Kidney (tissue), 14 donors: Measurements from ENCODE around the gene PKD2L1. TPM values are rescaled to one million over a fixed set of nuclear protein-coding genes. Genes with fewer than 3 reads are reported as not detected.

Source experiments
- DNase-seq, 5 donors: peaks; one replicate each; pipeline ENCODE4 v3.0.0-alpha.2; 2013 to 2020
- FAIRE-seq: peaks from 2 replicates; lab custom pipeline; 2012; peaks lifted over from hg19 to GRCh38; lab: Jason Lieb, UNC
- H3K27ac ChIP-seq, 2 donors: one replicate each; pipeline ENCODE4 v1.7.0; 2013; ENCODE audit warnings: low read depth in 2 of 2, low read length in 2 of 2, inconsistent platforms in 1 of 2
- H3K27me3 ChIP-seq: one replicate; pipeline ENCODE4 v1.7.1; 2013; ENCODE audit warnings: low read length, inconsistent platforms; ENCODE audit not compliant: control insufficient read depth, insufficient read depth
- H3K36me3 ChIP-seq, 3 donors: one replicate each; pipeline versions ENCODE4 v1.7.0 to v1.7.1; 2013; ENCODE audit warnings: low read length in 3 of 3, control low read depth in 1 of 3, inconsistent platforms in 1 of 3; ENCODE audit not compliant: insufficient read depth in 3 of 3, control insufficient read depth in 2 of 3
- H3K4me1 ChIP-seq, 3 donors: one replicate each; pipeline versions ENCODE4 v1.7.0 to v1.7.1; 2013; ENCODE audit warnings: low read length in 3 of 3, inconsistent platforms in 1 of 3, low read depth in 1 of 3; ENCODE audit not compliant: control insufficient read depth in 2 of 3, insufficient read depth in 2 of 3
- H3K4me3 ChIP-seq, 3 donors: one replicate each; pipeline versions ENCODE4 v1.7.0 to v1.8.1; 2013; ENCODE audit warnings: low read length in 3 of 3, control low read depth in 1 of 3, inconsistent platforms in 1 of 3
- H3K9ac ChIP-seq, 3 donors: one replicate each; pipeline versions ENCODE4 v1.7.0 to v1.7.1; 2013; ENCODE audit warnings: low read length in 3 of 3, control low read depth in 1 of 3, inconsistent platforms in 1 of 3
- H3K9me3 ChIP-seq, 3 donors: one replicate each; pipeline versions ENCODE4 v1.7.0 to v1.7.1; 2013; ENCODE audit warnings: low read length in 3 of 3, control low read depth in 1 of 3, inconsistent platforms in 1 of 3; ENCODE audit not compliant: control insufficient read depth in 2 of 3, insufficient read depth in 1 of 3
- CTCF ChIP-seq: IDR thresholded peaks from 3 replicates; pipeline ENCODE4 v1.5.1; 2012; ENCODE audit warnings: mild to moderate bottlenecking, moderate library complexity, borderline replicate concordance; ENCODE audit not compliant: insufficient read depth; ENCODE audit errors: extremely low read depth
- intact Hi-C: fragments of 100-400 bp; cut with DNase I; formaldehyde crosslinking; loops from one replicate; pipeline ENCODE4 v1.11.1; 2022
- polyA plus RNA-seq: library from polyadenylated mRNA; stranded (reverse); fragments of 350-450 nt; fragmentation: Illumina TruSeq; extraction: RNeasy Lipid Tissue Mini Kit (QIAGEN cat#74804); gene quantifications from one replicate; pipeline ENCODE4 v1.2.3, GENCODE V29; 2014; ENCODE audit warnings: low read depth, low replicate concordance; ENCODE audit not compliant: insufficient read depth
- total RNA-seq: library from RNA; stranded (reverse); fragmentation: NEBNext Ultra II Directional; extraction: Animal tissue kit (Norgen Biotek cat#: 25700); gene quantifications from one replicate; pipeline ENCODE4 v1.2.1, GENCODE V29; 2021
- donor health status: control.
- donor health status: control.
- donor health status: control.
- donor health status: control.
- donor health status: control.
- donor health status: DM: yes; HTN: yes; CAD: no.
- donor health status: Normal renal cell carcinoma (clear cell type).

The PKD2L1 gene
- total and polyA plus RNA-seq, 2 donors from 2014 or later: 0.17 TPM; not detected in 1

- H3K27me3 ChIP-seq: no peaks in the 10 kb centered on the region
- H3K4me3 ChIP-seq: no peak overlapping the region
- no peak for DNase-seq
- no peaks in the 10 kb centered on the region for H3K36me3 ChIP-seq
- no peak for FAIRE-seq
- H3K27ac ChIP-seq: peak overlapping the region in 1 of 2 donors; percentile 11
- TF ChIP-seq CTCF: no peak
- H3K9ac ChIP-seq: no peak overlapping the region
- intact Hi-C loops: no loop called here
- H3K9me3 ChIP-seq: no peaks in the 10 kb centered on the region
- peaks cover 0 to 18% (median 8%) of the 10 kb centered on the region in 3 donors for H3K4me1 ChIP-seq
Observed at GRCh38 chr10:100360234-100360633, 30.2 kb upstream of the PKD2L1 start.

GRCh38 chr10:100359529-100360150 lies 29.6 kb upstream of the PKD2L1 start:
- intact Hi-C loops: no loop called here
- H3K4me1 ChIP-seq: peaks cover 0 to 15% (median 4%) of the 10 kb centered on the region in 3 donors
- H3K9ac ChIP-seq: no peak overlapping the region
- no peaks in the 10 kb centered on the region for H3K9me3 ChIP-seq
- H3K36me3 ChIP-seq: no peaks in the 10 kb centered on the region
- H3K4me3 ChIP-seq: no peak overlapping the region
- no peak for TF ChIP-seq CTCF
- no peak overlapping the region for H3K27ac ChIP-seq
- FAIRE-seq: no peak
- DNase-seq: peak in 2 of 5 donors; percentile 26 to 58
- no peaks in the 10 kb centered on the region for H3K27me3 ChIP-seq

GRCh38 chr10:100359030-100359432 lies 29.0 kb upstream of the PKD2L1 start:
- peaks cover 0 to 9% (median 4%) of the 10 kb centered on the region in 3 donors for H3K4me1 ChIP-seq
- no peaks in the 10 kb centered on the region for H3K9me3 ChIP-seq
- H3K9ac ChIP-seq: no peak overlapping the region
- FAIRE-seq (no peak), DNase-seq (no peak)
- H3K36me3 ChIP-seq: no peaks in the 10 kb centered on the region
- intact Hi-C loops: no loop called here
- H3K27me3 ChIP-seq: no peaks in the 10 kb centered on the region
- no peak overlapping the region for H3K4me3 ChIP-seq
- H3K27ac ChIP-seq: no peak overlapping the region
- no peak for TF ChIP-seq CTCF
